Ishikawa (cell line): ENCODE data around the gene PRRT3.

Experiments
- CREB1 ChIP-seq: IDR thresholded peaks from 2 replicates; pipeline ENCODE4 v1.6.1; 2012; ENCODE audit warnings: low read depth
- EGR1 ChIP-seq: IDR thresholded peaks from 2 replicates; pipeline ENCODE4 v1.6.1; 2012
- EP300 ChIP-seq: IDR thresholded peaks from 2 replicates; pipeline ENCODE4 v1.6.1; 2012; ENCODE audit warnings: borderline replicate concordance
- NFIC ChIP-seq: IDR thresholded peaks from 2 replicates; pipeline ENCODE4 v1.6.1; 2012
- RAD21 ChIP-seq: IDR thresholded peaks from 2 replicates; pipeline ENCODE4 v1.6.1; 2012; ENCODE audit warnings: low read depth
- TAF1 ChIP-seq: IDR thresholded peaks from 2 replicates; pipeline ENCODE4 v1.6.1; 2012; ENCODE audit warnings: low read depth, mild to moderate bottlenecking
- TCF12 ChIP-seq: IDR thresholded peaks from 2 replicates; pipeline ENCODE4 v1.6.1; 2012; ENCODE audit warnings: low read depth
- YY1 ChIP-seq: IDR thresholded peaks from 2 replicates; pipeline ENCODE4 v1.6.1; 2012; ENCODE audit warnings: low read depth
- ZBTB7A ChIP-seq: IDR thresholded peaks from 2 replicates; pipeline ENCODE4 v1.6.1; 2012; ENCODE audit warnings: low read depth
- TF ChIP-seq, protein P1 (sequence below): IDR thresholded peaks from 2 replicates; pipeline ENCODE4 v1.6.1; 2012; ENCODE audit warnings: low read depth, mild to moderate bottlenecking
- TF ChIP-seq, protein P2 (sequence below): IDR thresholded peaks from 2 replicates; pipeline ENCODE4 v1.6.1; 2012

DNA sequence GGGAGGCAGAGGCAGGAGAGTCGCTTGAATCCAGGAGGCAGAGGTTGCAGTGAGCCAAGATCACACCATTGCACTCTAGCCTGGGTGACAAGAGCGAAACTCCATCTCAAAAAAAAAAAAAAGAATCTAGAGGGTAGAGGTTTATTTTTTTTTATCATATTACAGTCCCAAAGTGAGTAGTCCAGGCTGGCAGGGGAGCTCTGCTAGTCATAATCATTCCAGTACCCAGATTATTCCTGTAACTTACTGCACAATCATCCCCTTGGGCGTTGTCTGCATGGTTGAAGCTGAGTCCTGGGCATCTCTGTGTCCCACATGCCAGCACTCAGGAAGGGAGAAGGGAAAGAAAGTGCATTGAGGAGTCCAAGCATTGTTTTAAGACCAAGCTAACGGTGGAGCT lies 10.0 kb downstream of the PRRT3 start:
- TF ChIP-seq YY1 = no peak
- TF ChIP-seq TCF12 = no peak
- TF ChIP-seq CREB1 = no peak
- TF ChIP-seq TAF1 = no peak
- TF ChIP-seq ZBTB7A = no peak
- no peak for TF ChIP-seq EGR1
- TF ChIP-seq, protein P1, sequence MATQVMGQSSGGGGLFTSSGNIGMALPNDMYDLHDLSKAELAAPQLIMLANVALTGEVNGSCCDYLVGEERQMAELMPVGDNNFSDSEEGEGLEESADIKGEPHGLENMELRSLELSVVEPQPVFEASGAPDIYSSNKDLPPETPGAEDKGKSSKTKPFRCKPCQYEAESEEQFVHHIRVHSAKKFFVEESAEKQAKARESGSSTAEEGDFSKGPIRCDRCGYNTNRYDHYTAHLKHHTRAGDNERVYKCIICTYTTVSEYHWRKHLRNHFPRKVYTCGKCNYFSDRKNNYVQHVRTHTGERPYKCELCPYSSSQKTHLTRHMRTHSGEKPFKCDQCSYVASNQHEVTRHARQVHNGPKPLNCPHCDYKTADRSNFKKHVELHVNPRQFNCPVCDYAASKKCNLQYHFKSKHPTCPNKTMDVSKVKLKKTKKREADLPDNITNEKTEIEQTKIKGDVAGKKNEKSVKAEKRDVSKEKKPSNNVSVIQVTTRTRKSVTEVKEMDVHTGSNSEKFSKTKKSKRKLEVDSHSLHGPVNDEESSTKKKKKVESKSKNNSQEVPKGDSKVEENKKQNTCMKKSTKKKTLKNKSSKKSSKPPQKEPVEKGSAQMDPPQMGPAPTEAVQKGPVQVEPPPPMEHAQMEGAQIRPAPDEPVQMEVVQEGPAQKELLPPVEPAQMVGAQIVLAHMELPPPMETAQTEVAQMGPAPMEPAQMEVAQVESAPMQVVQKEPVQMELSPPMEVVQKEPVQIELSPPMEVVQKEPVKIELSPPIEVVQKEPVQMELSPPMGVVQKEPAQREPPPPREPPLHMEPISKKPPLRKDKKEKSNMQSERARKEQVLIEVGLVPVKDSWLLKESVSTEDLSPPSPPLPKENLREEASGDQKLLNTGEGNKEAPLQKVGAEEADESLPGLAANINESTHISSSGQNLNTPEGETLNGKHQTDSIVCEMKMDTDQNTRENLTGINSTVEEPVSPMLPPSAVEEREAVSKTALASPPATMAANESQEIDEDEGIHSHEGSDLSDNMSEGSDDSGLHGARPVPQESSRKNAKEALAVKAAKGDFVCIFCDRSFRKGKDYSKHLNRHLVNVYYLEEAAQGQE = no peak
- TF ChIP-seq, protein P2, sequence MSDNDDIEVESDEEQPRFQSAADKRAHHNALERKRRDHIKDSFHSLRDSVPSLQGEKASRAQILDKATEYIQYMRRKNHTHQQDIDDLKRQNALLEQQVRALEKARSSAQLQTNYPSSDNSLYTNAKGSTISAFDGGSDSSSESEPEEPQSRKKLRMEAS = no peak
- no peak for TF ChIP-seq NFIC
- no peak for TF ChIP-seq RAD21
- no peak for TF ChIP-seq EP300
